GM12891 (cell line): ENCODE results near the gene GNG11.

Experiments used
- POLR2A ChIP-seq: IDR thresholded peaks from 2 replicates; pipeline ENCODE4 v1.6.1; 2011; ENCODE audit warnings: low read depth, low read length, control low read depth
- POLR2AphosphoS5 ChIP-seq: IDR thresholded peaks from 2 replicates; pipeline ENCODE4 v1.6.1; 2011; ENCODE audit warnings: low read depth, low read length, control low read depth
- POU2F2 ChIP-seq: IDR thresholded peaks from 2 replicates; pipeline ENCODE4 v1.6.1; 2011; ENCODE audit warnings: low read depth, mild to moderate bottlenecking, control low read depth, low read length, moderate library complexity
- SPI1 ChIP-seq: IDR thresholded peaks from 2 replicates; pipeline ENCODE4 v1.6.1; 2011; ENCODE audit warnings: low read depth, low read length, control low read depth
- TAF1 ChIP-seq: IDR thresholded peaks from 2 replicates; pipeline ENCODE4 v1.6.1; 2011; ENCODE audit warnings: low read depth, low read length, control low read depth

- TF ChIP-seq TAF1, result no peak
- TF ChIP-seq POLR2A, result no peak
- TF ChIP-seq POLR2AphosphoS5, result no peak
- TF ChIP-seq POU2F2, result no peak
- TF ChIP-seq SPI1, result no peak
These were observed 31.0 kb upstream of the GNG11 start, which contains the start of gene TFPI2 for GRCh38 chr7:93890464-93891068.
